Activated T-cell treated with anti-CD3 and anti-CD28 coated beads, Interleukin-2, amount 50 U/mL, for 4 hours (primary cell): Measurements from ENCODE around the gene MYL12B. TPM values are rescaled to one million over a fixed set of nuclear protein-coding genes. Genes with fewer than 3 reads are reported as not detected.

Experiments
- ATAC-seq, 2 donors: fragments of 200-7000 bp; cut with Tn5 transposase; one replicate each; pipeline ENCODE4 v1.10.0; 2021
- DNase-seq: peaks from one replicate; pipeline ENCODE4 v3.0.0-alpha.2; 2020
- H3K27me3 Mint-ChIP-seq: one replicate; pipeline ENCODE4 v1.8.0; 2021; ENCODE audit warnings: low read depth, mixed read lengths
- H3K36me3 Mint-ChIP-seq: one replicate; pipeline ENCODE4 v1.8.0; 2022; ENCODE audit warnings: mixed read lengths; ENCODE audit not compliant: insufficient read depth
- H3K4me1 Mint-ChIP-seq: one replicate; pipeline ENCODE4 v1.8.0; 2021; ENCODE audit warnings: low read depth, mixed read lengths
- H3K4me3 Mint-ChIP-seq: one replicate; pipeline ENCODE4 v1.8.0; 2021; ENCODE audit warnings: mild to moderate bottlenecking, moderate library complexity, mixed read lengths
- H3K9me3 Mint-ChIP-seq: one replicate; pipeline ENCODE4 v1.8.0; 2021; ENCODE audit warnings: mixed read lengths
- total RNA-seq, 3 donors: library from RNA; stranded (reverse); gene quantifications; one replicate each; pipeline ENCODE4 v1.2.1, GENCODE V29; 2021

MYL12B gene
- total RNA-seq, 3 donors from 2014 or later = 190 to 203 (median 194) TPM

- Mint-ChIP-seq H3K27me3 (peaks cover 3% of the 10 kb centered on the region), H3K9me3 (no peaks in the 10 kb centered on the region), H3K36me3 (no peaks in the 10 kb centered on the region), H3K4me1 (peaks cover 13% of the 10 kb centered on the region), H3K4me3 (no peak overlapping the region)
- ATAC-seq (no peak), DNase-seq (no peak)
These were observed 62.0 kb downstream of the MYL12B start for GRCh38 chr18:3323900-3324299.

Other genes starting within 250 kb of the MYL12B start
- gene LPIN2, start 249.0 kb upstream of the MYL12B start, total RNA-seq = 10 to 100 TPM; 55.5 to 66.6 (median 60.6) TPM
- gene MYOM1, start 42.2 kb upstream of the MYL12B start, total RNA-seq = under 1 TPM; 0.16 to 0.42 (median 0.25) TPM
- gene MYL12A, start 14.3 kb upstream of the MYL12B start, total RNA-seq = 100 to 1,000 TPM; 166 to 171 (median 169) TPM
- 10 to 100 TPM; 19.8 to 35.0 (median 34.8) TPM for gene TGIF1, start 188.0 kb downstream of the MYL12B start, total RNA-seq